ENCODE measurements around the gene XKR8.

DNA sequence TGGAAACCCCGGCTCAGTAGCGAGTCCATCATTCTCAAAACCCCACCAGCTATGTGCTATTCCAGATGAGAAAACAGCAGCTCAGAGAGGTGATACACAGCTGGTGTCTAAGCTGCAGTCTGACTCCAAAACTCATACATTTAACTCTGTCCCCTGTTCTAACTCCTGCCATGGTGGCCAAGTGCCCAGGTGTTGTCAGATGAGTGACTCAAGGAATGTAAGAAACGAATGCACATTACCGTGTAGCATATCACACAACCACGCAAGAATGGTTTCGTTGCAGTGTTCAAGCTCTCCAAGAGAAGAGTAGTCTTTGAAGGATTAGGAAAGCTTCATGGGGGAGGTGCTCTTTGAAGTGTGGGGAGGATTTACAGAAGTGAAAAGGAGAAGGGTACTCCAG lies 4.7 kb upstream of the XKR8 start:
- TF ChIP-seq ZNF274 (IDR thresholded peaks at IDR 0.05; ENCODE audit: low read depth, low read length) (no peak), YY1 (IDR thresholded peaks at IDR 0.05; ENCODE audit: insufficient read depth, insufficient read length) (no peak)

All from NT2/D1 (cell line).